CD4-positive, alpha-beta memory T cell (primary cell): Measurements from ENCODE around the gene ACCS. TPM values are rescaled to one million over a fixed set of nuclear protein-coding genes. Genes with fewer than 3 reads are reported as not detected.
A peak's percentile ranks its signal among the peaks of the same experiment; 100 is the strongest.

Experiments
- CTCF ChIA-PET: fragments of 350-600 bp; sonication (Branson Sonifier 250); formaldehyde crosslinking; loops from one replicate; lab custom pipeline; 2021; ENCODE audit warnings: inconsistent platforms; ENCODE audit not compliant: partially characterized antibody; lab: Charles Lee
- POLR2A ChIA-PET: fragments of 350-600 bp; sonication (Branson Sonifier 250); formaldehyde crosslinking; loops from one replicate; lab custom pipeline; 2021; ENCODE audit not compliant: partially characterized antibody; lab: Charles Lee
- DNase-seq, 5 donors: peaks; one replicate each; pipeline versions ENCODE4 v3.0.0 to v3.0.0-alpha.2; 2020 to 2022; ENCODE audit warnings: mixed read lengths in 1 of 5
- H3K27ac ChIP-seq: one replicate; pipeline ENCODE4 v1.7.0; 2013; ENCODE audit warnings: low read depth, low read length
- H3K27me3 ChIP-seq: 2 replicates; pipeline ENCODE4 v1.7.0; 2013; ENCODE audit warnings: mild to moderate bottlenecking, low read length, moderate library complexity; ENCODE audit not compliant: insufficient read depth
- H3K36me3 ChIP-seq: 2 replicates; pipeline ENCODE4 v1.7.0; 2013; ENCODE audit warnings: mild to moderate bottlenecking, low read length, moderate library complexity; ENCODE audit not compliant: insufficient read depth
- H3K4me1 ChIP-seq: 2 replicates; pipeline ENCODE4 v1.7.0; 2013; ENCODE audit warnings: mild to moderate bottlenecking, low read length, moderate library complexity; ENCODE audit not compliant: insufficient read depth
- H3K4me3 ChIP-seq, 2 donors: one replicate each; pipeline ENCODE4 v1.7.0; 2013; ENCODE audit warnings: low read length in 2 of 2, mild to moderate bottlenecking in 1 of 2
- H3K9me3 ChIP-seq, 2 donors: one replicate each; pipeline ENCODE4 v1.7.0; 2013; ENCODE audit warnings: low read length in 2 of 2, control low read depth in 1 of 2; ENCODE audit not compliant: control insufficient read depth in 1 of 2
- H3K27ac Mint-ChIP-seq, 7 donors: one replicate each; pipeline ENCODE4 v1.8.0; 2020 to 2021; ENCODE audit warnings: mixed read lengths in 7 of 7, mild to moderate bottlenecking in 6 of 7, inconsistent platforms in 3 of 7, moderate library complexity in 3 of 7
- H3K27me3 Mint-ChIP-seq, 2 donors: one replicate each; pipeline ENCODE4 v1.8.0; 2020 to 2021; ENCODE audit warnings: mixed read lengths in 2 of 2
- H3K36me3 Mint-ChIP-seq, 2 donors: one replicate each; pipeline ENCODE4 v1.8.0; 2020 to 2021; ENCODE audit warnings: mixed read lengths in 2 of 2, inconsistent platforms in 1 of 2, mild to moderate bottlenecking in 1 of 2
- H3K4me1 Mint-ChIP-seq, 4 donors: one replicate each; pipeline ENCODE4 v1.8.0; 2020 to 2021; ENCODE audit warnings: mixed read lengths in 4 of 4, mild to moderate bottlenecking in 1 of 4
- H3K4me3 Mint-ChIP-seq, 8 donors: one replicate each; pipeline ENCODE4 v1.8.0; 2020 to 2021; ENCODE audit warnings: mixed read lengths in 8 of 8, mild to moderate bottlenecking in 7 of 8, moderate library complexity in 6 of 8, inconsistent platforms in 3 of 8
- H3K9me3 Mint-ChIP-seq, 8 donors: one replicate each; pipeline ENCODE4 v1.8.0; 2020 to 2021; ENCODE audit warnings: mixed read lengths in 8 of 8, mild to moderate bottlenecking in 5 of 8, inconsistent platforms in 3 of 8, moderate library complexity in 1 of 8
- intact Hi-C: fragments of 100-400 bp; cut with micrococcal nuclease; formaldehyde crosslinking; loops from one replicate; pipeline ENCODE4 v1.15.1; 2023
- polyA plus RNA-seq, 2 donors: library from polyadenylated mRNA; unstranded; fragments of 300-500 nt; fragmentation: Illumina TruSeq; gene quantifications; one replicate each; pipeline ENCODE4 v1.2.3, GENCODE V29; 2021
- total RNA-seq, 2 experiments: library from RNA; stranded (reverse); gene quantifications; one replicate each; pipeline ENCODE4 v1.2.3, GENCODE V29; 2021

ACCS gene
- total and polyA plus RNA-seq, 4 experiments from 2014 or later: 1.6 to 78.9 (median 40.1) TPM

GRCh38 chr11:44025727-44026126 lies 40.3 kb upstream of the ACCS start:
- ChIA-PET POLR2A (no interaction called here), CTCF (no interaction called here)
- H3K27me3 Mint-ChIP-seq: peaks cover 26 to 28% of the 10 kb centered on the region in 2 donors
- no peaks in the 10 kb centered on the region for H3K9me3 ChIP-seq
- no peaks in the 10 kb centered on the region for H3K4me1 Mint-ChIP-seq
- no peak overlapping the region for H3K27ac Mint-ChIP-seq
- intact Hi-C loops: no loop called here
- no peak for DNase-seq
- H3K27ac ChIP-seq: no peak overlapping the region
- H3K36me3 ChIP-seq: no peaks in the 10 kb centered on the region
- no peak overlapping the region for H3K4me3 Mint-ChIP-seq
- no peak overlapping the region for H3K4me3 ChIP-seq
- no peaks in the 10 kb centered on the region for H3K4me1 ChIP-seq
- H3K36me3 Mint-ChIP-seq: no peaks in the 10 kb centered on the region
- H3K27me3 ChIP-seq: peaks cover 4% of the 10 kb centered on the region
- peaks cover 0 to 26% (median 14%) of the 10 kb centered on the region in 8 donors for H3K9me3 Mint-ChIP-seq

GRCh38 chr11:44028401-44028800 lies 37.7 kb upstream of the ACCS start:
- peaks cover 0 to 18% (median 12%) of the 10 kb centered on the region in 8 donors for H3K9me3 Mint-ChIP-seq
- no peaks in the 10 kb centered on the region for H3K4me1 Mint-ChIP-seq
- POLR2A ChIA-PET: no interaction called here
- Histone ChIP-seq H3K9me3 (no peaks in the 10 kb centered on the region), H3K27ac (no peak overlapping the region), H3K4me1 (no peaks in the 10 kb centered on the region), H3K27me3 (peaks cover 4% of the 10 kb centered on the region), H3K4me3 (no peak overlapping the region), H3K36me3 (no peaks in the 10 kb centered on the region)
- intact Hi-C loops: no loop called here
- H3K27ac Mint-ChIP-seq: no peak overlapping the region
- peaks cover 32 to 35% of the 10 kb centered on the region in 2 donors for H3K27me3 Mint-ChIP-seq
- no peak overlapping the region for H3K4me3 Mint-ChIP-seq
- CTCF ChIA-PET: no interaction called here
- no peak for DNase-seq
- H3K36me3 Mint-ChIP-seq: no peaks in the 10 kb centered on the region

- H3K9me3 Mint-ChIP-seq: peaks cover 0 to 18% (median 12%) of the 10 kb centered on the region in 8 donors
- no peaks in the 10 kb centered on the region for H3K36me3 Mint-ChIP-seq
- H3K27ac Mint-ChIP-seq: no peak overlapping the region
- no peaks in the 10 kb centered on the region for H3K4me1 Mint-ChIP-seq
- no peak for DNase-seq
- intact Hi-C loops: no loop called here
- H3K9me3 ChIP-seq: no peaks in the 10 kb centered on the region
- ChIA-PET POLR2A (no interaction called here), CTCF (no interaction called here)
- H3K27me3 Mint-ChIP-seq: peaks cover 32 to 35% of the 10 kb centered on the region in 2 donors
- peaks cover 4% of the 10 kb centered on the region for H3K27me3 ChIP-seq
- no peak overlapping the region for H3K27ac ChIP-seq
- H3K36me3 ChIP-seq: no peaks in the 10 kb centered on the region
- H3K4me3 ChIP-seq: no peak overlapping the region
- no peaks in the 10 kb centered on the region for H3K4me1 ChIP-seq
- no peak overlapping the region for H3K4me3 Mint-ChIP-seq
These were observed 37.1 kb upstream of the ACCS start for GRCh38 chr11:44028816-44029506.

- Histone ChIP-seq H3K9me3 (no peaks in the 10 kb centered on the region), H3K27me3 (peaks cover 4% of the 10 kb centered on the region), H3K4me3 (no peak overlapping the region), H3K27ac (no peak overlapping the region), H3K4me1 (no peaks in the 10 kb centered on the region), H3K36me3 (no peaks in the 10 kb centered on the region)
- Mint-ChIP-seq H3K27ac (no peak overlapping the region), H3K4me1 (no peaks in the 10 kb centered on the region), H3K27me3 (peaks cover 31 to 35% of the 10 kb centered on the region in 2 donors), H3K9me3 (peaks cover 0 to 16% (median 12%) of the 10 kb centered on the region in 8 donors), H3K4me3 (no peak overlapping the region), H3K36me3 (no peaks in the 10 kb centered on the region)
- ChIA-PET CTCF (no interaction called here), POLR2A (no interaction called here)
- intact Hi-C loops: no loop called here
- no peak for DNase-seq
These were observed 36.6 kb upstream of the ACCS start for GRCh38 chr11:44029507-44029845.

GRCh38 chr11:44029977-44030911 lies 35.8 kb upstream of the ACCS start:
- H3K27me3 Mint-ChIP-seq: peaks cover 29 to 35% of the 10 kb centered on the region in 2 donors
- no peak for DNase-seq
- peaks cover 4% of the 10 kb centered on the region for H3K27me3 ChIP-seq
- no peak overlapping the region for H3K27ac ChIP-seq
- no peaks in the 10 kb centered on the region for H3K36me3 ChIP-seq
- H3K9me3 Mint-ChIP-seq: peaks cover 0 to 15% (median 12%) of the 10 kb centered on the region in 8 donors
- H3K36me3 Mint-ChIP-seq: no peaks in the 10 kb centered on the region
- H3K4me1 Mint-ChIP-seq: no peaks in the 10 kb centered on the region
- H3K4me3 Mint-ChIP-seq: no peak overlapping the region
- ChIA-PET CTCF (no interaction called here), POLR2A (no interaction called here)
- H3K9me3 ChIP-seq: no peaks in the 10 kb centered on the region
- no peak overlapping the region for H3K4me3 ChIP-seq
- intact Hi-C loops: no loop called here
- H3K4me1 ChIP-seq: no peaks in the 10 kb centered on the region
- no peak overlapping the region for H3K27ac Mint-ChIP-seq

GRCh38 chr11:44030996-44031395 lies 35.1 kb upstream of the ACCS start:
- peaks cover 4% of the 10 kb centered on the region for H3K27me3 ChIP-seq
- DNase-seq: no peak
- no peaks in the 10 kb centered on the region for H3K36me3 Mint-ChIP-seq
- peaks cover 29 to 32% of the 10 kb centered on the region in 2 donors for H3K27me3 Mint-ChIP-seq
- no peak overlapping the region for H3K27ac Mint-ChIP-seq
- H3K4me1 ChIP-seq: no peaks in the 10 kb centered on the region
- H3K9me3 ChIP-seq: no peaks in the 10 kb centered on the region
- H3K27ac ChIP-seq: no peak overlapping the region
- H3K36me3 ChIP-seq: no peaks in the 10 kb centered on the region
- peaks cover 0 to 11% (median 8%) of the 10 kb centered on the region in 8 donors for H3K9me3 Mint-ChIP-seq
- CTCF ChIA-PET: no interaction called here
- intact Hi-C loops: no loop called here
- no peak overlapping the region for H3K4me3 Mint-ChIP-seq
- H3K4me1 Mint-ChIP-seq: no peaks in the 10 kb centered on the region
- POLR2A ChIA-PET: no interaction called here
- H3K4me3 ChIP-seq: no peak overlapping the region

- ChIA-PET CTCF (no interaction called here), POLR2A (no interaction called here)
- H3K4me1 ChIP-seq: no peaks in the 10 kb centered on the region
- H3K36me3 ChIP-seq: no peaks in the 10 kb centered on the region
- no peak overlapping the region for H3K4me3 ChIP-seq
- DNase-seq: no peak
- Mint-ChIP-seq H3K27ac (no peak overlapping the region), H3K9me3 (peaks cover 0 to 7% (median 3%) of the 10 kb centered on the region in 8 donors), H3K4me1 (no peaks in the 10 kb centered on the region), H3K36me3 (no peaks in the 10 kb centered on the region), H3K27me3 (peaks cover 28% of the 10 kb centered on the region in 2 donors), H3K4me3 (peak overlapping the region in 1 of 8 donors; percentile 24)
- H3K27me3 ChIP-seq: peaks cover 4% of the 10 kb centered on the region
- no peaks in the 10 kb centered on the region for H3K9me3 ChIP-seq
- intact Hi-C loops: no loop called here
- no peak overlapping the region for H3K27ac ChIP-seq
These were observed 34.5 kb upstream of the ACCS start for GRCh38 chr11:44031549-44031948.
